GM23338 (cell line): ENCODE results near the gene CCNT2. TPM values are rescaled to one million over a fixed set of nuclear protein-coding genes. Genes with fewer than 3 reads are reported as not detected.

Experiments used
- ATAC-seq: fragments of 200-7000 bp; cut with Tn5 transposase; 3 replicates; pipeline ENCODE4 v1.9.1; 2020
- DNase-seq: peaks from one replicate; pipeline ENCODE4 v3.0.0-alpha.2; 2015; ENCODE audit warnings: low spot score
- H2AFZ ChIP-seq: fragments of 200-600 bp; sonication (generic); 2 replicates; pipeline ENCODE4 v1.8.0; 2016; ENCODE audit warnings: antibody characterized with exemption, mild to moderate bottlenecking, moderate library complexity
- H3F3A ChIP-seq: fragments of 200-600 bp; sonication (generic); replicated peaks from 2 replicates; pipeline ENCODE4 v1.8.0; 2017; ENCODE audit warnings: antibody characterized with exemption, mixed run types, low read depth
- H3K27ac ChIP-seq: fragments of 200-600 bp; sonication (generic); 2 replicates; pipeline ENCODE4 v1.6.1; 2016; ENCODE audit warnings: low read depth
- H3K27me3 ChIP-seq: fragments of 200-600 bp; sonication (generic); 2 replicates; pipeline ENCODE4 v1.8.0; 2016; ENCODE audit warnings: mild to moderate bottlenecking, mixed run types, moderate library complexity; ENCODE audit not compliant: insufficient read depth
- H3K36me3 ChIP-seq: fragments of 200-600 bp; sonication (generic); 2 replicates; pipeline ENCODE4 v1.8.0; 2016; ENCODE audit warnings: mild to moderate bottlenecking; ENCODE audit not compliant: insufficient read depth
- H3K4me1 ChIP-seq: fragments of 200-600 bp; sonication (generic); 2 replicates; pipeline ENCODE4 v1.8.0; 2016; ENCODE audit warnings: mild to moderate bottlenecking, moderate library complexity; ENCODE audit not compliant: insufficient read depth
- H3K4me2 ChIP-seq: fragments of 200-600 bp; sonication (generic); 2 replicates; pipeline ENCODE4 v1.7.1; 2017; ENCODE audit warnings: mixed run types
- H3K4me3 ChIP-seq: fragments of 200-600 bp; sonication (generic); 2 replicates; pipeline ENCODE4 v1.6.1; 2016; ENCODE audit warnings: mixed run types
- H3K79me2 ChIP-seq: fragments of 200-600 bp; sonication (generic); replicated peaks from 2 replicates; pipeline ENCODE4 v1.8.0; 2017; ENCODE audit warnings: mild to moderate bottlenecking; ENCODE audit not compliant: insufficient read depth
- H3K9me2 ChIP-seq: fragments of 200-600 bp; sonication (generic); 2 replicates; pipeline ENCODE4 v1.8.0; 2017; ENCODE audit not compliant: insufficient read depth
- H4K20me1 ChIP-seq: fragments of 200-600 bp; sonication (generic); replicated peaks from 2 replicates; pipeline ENCODE4 v1.8.0; 2017; ENCODE audit warnings: mild to moderate bottlenecking; ENCODE audit not compliant: insufficient read depth
- H3K27ac Mint-ChIP-seq: 2 replicates; pipeline ENCODE4 v1.8.0; 2020; ENCODE audit warnings: inconsistent platforms, mild to moderate bottlenecking, moderate library complexity, mixed read lengths
- H3K27me3 Mint-ChIP-seq: 3 replicates; pipeline ENCODE4 v1.8.0; 2022; ENCODE audit warnings: low read depth, mild to moderate bottlenecking, moderate library complexity, mixed read lengths, inconsistent platforms; ENCODE audit not compliant: insufficient read depth, poor library complexity
- H3K36me3 Mint-ChIP-seq: 3 replicates; pipeline ENCODE4 v1.8.0; 2021; ENCODE audit warnings: low read depth, mild to moderate bottlenecking, inconsistent platforms, moderate library complexity, mixed read lengths
- H3K4me1 Mint-ChIP-seq: 3 replicates; pipeline ENCODE4 v1.8.0; 2020; ENCODE audit warnings: mild to moderate bottlenecking, inconsistent platforms, mixed read lengths
- H3K4me3 Mint-ChIP-seq: 3 replicates; pipeline ENCODE4 v1.8.0; 2021; ENCODE audit warnings: moderate library complexity, mild to moderate bottlenecking, inconsistent platforms, mixed read lengths
- H3K9me3 Mint-ChIP-seq: 3 replicates; pipeline ENCODE4 v1.8.0; 2020; ENCODE audit warnings: moderate library complexity, mild to moderate bottlenecking, inconsistent platforms, mixed read lengths
- EZH2phosphoT487 ChIP-seq: fragments of 200-600 bp; sonication (generic); IDR thresholded peaks from one replicate; pipeline ENCODE4 v1.8.1; 2018; ENCODE audit warnings: antibody characterized with exemption; ENCODE audit not compliant: unreplicated experiment
- JUNB ChIP-seq: IDR thresholded peaks from one replicate; pipeline ENCODE4 v1.6.1; 2016; ENCODE audit warnings: antibody characterized with exemption; ENCODE audit not compliant: unreplicated experiment
- NANOG ChIP-seq: IDR thresholded peaks from 2 replicates; pipeline ENCODE4 v1.6.1; 2016; ENCODE audit warnings: antibody characterized with exemption, borderline replicate concordance
- STAT1 ChIP-seq: IDR thresholded peaks from one replicate; pipeline ENCODE4 v1.6.1; 2016; ENCODE audit warnings: antibody characterized with exemption; ENCODE audit not compliant: unreplicated experiment
- polyA plus RNA-seq: library from polyadenylated mRNA; unstranded; fragments of >200 nt; fragmentation: Nextera tagmentation; extraction: Ambion mirVana; gene quantifications from 2 replicates; pipeline ENCODE4 v1.2.1, GENCODE V29; 2016
- total RNA-seq: library from RNA; depleted of rRNA; stranded (reverse); fragments of >200 nt; shearing (Covaris generic); gene quantifications from 2 replicates; pipeline ENCODE4 v1.2.3, GENCODE V29; 2014
- TF ChIP-seq, protein P1 (sequence below): IDR thresholded peaks from one replicate; pipeline ENCODE4 v1.6.1; 2018; ENCODE audit warnings: antibody characterized with exemption; ENCODE audit not compliant: unreplicated experiment
- TF ChIP-seq, protein P2 (sequence below), 2 experiments: fragments of 200-600 bp in 1 of 2; sonication (generic) in 1 of 2; conservative IDR thresholded peaks; 2 replicates each; pipeline versions ENCODE4 v1.5.1 to v1.6.1; 2016 to 2017; ENCODE audit warnings: antibody characterized with exemption in 2 of 2, low read depth in 2 of 2, mild to moderate bottlenecking in 2 of 2, moderate library complexity in 1 of 2

CCNT2 gene
- total and polyA plus RNA-seq, 2 experiments from 2014 or later: 22.5 to 46.5 TPM

DNA sequence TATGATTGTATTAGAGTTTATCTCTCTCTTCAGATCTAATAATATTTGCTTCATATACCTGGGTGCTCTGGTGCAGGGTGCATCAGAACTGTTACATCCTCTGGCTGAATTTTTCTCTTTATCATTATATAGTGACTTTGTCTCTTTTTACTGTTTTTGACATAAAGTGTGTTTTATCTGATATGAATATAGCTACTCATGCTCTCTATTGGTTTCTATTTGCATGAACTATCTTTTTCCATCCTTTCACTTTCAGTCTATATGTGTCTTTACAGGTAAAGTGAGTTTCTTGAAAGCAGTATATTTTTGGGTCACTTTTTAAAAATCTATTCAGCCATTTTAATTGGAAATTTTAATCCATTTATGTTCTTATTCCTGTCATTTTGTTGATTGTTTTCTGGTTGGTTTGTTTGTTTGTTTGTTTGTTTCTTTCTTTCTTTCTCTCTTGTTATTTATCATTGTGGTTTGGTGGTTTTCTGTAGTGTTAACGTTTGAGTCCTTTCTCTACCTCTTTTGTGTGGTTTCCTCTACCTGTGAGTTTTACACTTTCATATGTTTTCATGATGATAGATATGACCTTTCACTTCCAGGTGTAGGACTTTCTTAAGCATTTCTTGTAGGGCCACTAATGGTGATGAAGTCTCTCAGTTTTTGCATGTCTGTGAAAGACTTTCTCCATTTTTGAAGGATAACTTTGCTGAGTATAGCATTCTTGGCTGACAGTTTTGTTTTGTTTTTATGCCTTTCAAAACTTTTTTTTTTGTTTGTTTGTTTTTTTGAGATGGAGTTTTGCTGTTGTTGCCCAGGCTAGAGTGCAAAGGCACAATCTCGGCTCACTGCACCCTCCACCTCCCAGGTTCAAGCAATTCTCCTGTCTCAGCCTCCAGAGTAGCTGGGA lies 54.9 kb downstream of the CCNT2 start (continued):
- TF ChIP-seq, protein P1, sequence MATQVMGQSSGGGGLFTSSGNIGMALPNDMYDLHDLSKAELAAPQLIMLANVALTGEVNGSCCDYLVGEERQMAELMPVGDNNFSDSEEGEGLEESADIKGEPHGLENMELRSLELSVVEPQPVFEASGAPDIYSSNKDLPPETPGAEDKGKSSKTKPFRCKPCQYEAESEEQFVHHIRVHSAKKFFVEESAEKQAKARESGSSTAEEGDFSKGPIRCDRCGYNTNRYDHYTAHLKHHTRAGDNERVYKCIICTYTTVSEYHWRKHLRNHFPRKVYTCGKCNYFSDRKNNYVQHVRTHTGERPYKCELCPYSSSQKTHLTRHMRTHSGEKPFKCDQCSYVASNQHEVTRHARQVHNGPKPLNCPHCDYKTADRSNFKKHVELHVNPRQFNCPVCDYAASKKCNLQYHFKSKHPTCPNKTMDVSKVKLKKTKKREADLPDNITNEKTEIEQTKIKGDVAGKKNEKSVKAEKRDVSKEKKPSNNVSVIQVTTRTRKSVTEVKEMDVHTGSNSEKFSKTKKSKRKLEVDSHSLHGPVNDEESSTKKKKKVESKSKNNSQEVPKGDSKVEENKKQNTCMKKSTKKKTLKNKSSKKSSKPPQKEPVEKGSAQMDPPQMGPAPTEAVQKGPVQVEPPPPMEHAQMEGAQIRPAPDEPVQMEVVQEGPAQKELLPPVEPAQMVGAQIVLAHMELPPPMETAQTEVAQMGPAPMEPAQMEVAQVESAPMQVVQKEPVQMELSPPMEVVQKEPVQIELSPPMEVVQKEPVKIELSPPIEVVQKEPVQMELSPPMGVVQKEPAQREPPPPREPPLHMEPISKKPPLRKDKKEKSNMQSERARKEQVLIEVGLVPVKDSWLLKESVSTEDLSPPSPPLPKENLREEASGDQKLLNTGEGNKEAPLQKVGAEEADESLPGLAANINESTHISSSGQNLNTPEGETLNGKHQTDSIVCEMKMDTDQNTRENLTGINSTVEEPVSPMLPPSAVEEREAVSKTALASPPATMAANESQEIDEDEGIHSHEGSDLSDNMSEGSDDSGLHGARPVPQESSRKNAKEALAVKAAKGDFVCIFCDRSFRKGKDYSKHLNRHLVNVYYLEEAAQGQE: no peak
- TF ChIP-seq, protein P2, sequence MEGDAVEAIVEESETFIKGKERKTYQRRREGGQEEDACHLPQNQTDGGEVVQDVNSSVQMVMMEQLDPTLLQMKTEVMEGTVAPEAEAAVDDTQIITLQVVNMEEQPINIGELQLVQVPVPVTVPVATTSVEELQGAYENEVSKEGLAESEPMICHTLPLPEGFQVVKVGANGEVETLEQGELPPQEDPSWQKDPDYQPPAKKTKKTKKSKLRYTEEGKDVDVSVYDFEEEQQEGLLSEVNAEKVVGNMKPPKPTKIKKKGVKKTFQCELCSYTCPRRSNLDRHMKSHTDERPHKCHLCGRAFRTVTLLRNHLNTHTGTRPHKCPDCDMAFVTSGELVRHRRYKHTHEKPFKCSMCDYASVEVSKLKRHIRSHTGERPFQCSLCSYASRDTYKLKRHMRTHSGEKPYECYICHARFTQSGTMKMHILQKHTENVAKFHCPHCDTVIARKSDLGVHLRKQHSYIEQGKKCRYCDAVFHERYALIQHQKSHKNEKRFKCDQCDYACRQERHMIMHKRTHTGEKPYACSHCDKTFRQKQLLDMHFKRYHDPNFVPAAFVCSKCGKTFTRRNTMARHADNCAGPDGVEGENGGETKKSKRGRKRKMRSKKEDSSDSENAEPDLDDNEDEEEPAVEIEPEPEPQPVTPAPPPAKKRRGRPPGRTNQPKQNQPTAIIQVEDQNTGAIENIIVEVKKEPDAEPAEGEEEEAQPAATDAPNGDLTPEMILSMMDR (conservative IDR thresholded peaks at IDR 0.05; ENCODE audit: low read depth in 2 of 2): no peak
- TF ChIP-seq NANOG: no peak
- TF ChIP-seq STAT1: no peak
- no peak for TF ChIP-seq EZH2phosphoT487

GRCh38 chr2:134975281-134976009 lies 56.8 kb downstream of the CCNT2 start:
- Histone ChIP-seq H3K79me2 (no peaks in the 10 kb centered on the region), H3K36me3 (peaks cover 7% of the 10 kb centered on the region; the same call in 1 of the 2 replicates), H3K9me2 (no peaks in the 10 kb centered on the region), H3K4me2 (no peak overlapping the region), H3K4me3 (no peak overlapping the region), H3F3A (no peaks in the 10 kb centered on the region), H4K20me1 (no peaks in the 10 kb centered on the region), H2AFZ (no peak overlapping the region), H3K4me1 (no peaks in the 10 kb centered on the region), H3K27ac (no peak overlapping the region), H3K27me3 (no peaks in the 10 kb centered on the region)
- TF ChIP-seq JUNB: no peak
- Mint-ChIP-seq H3K27me3 (no peaks in the 10 kb centered on the region), H3K4me3 (no peak overlapping the region), H3K4me1 (no peaks in the 10 kb centered on the region), H3K27ac (no peak overlapping the region), H3K36me3 (peaks cover 10% of the 10 kb centered on the region), H3K9me3 (peaks cover 29% of the 10 kb centered on the region)
- no peak for ATAC-seq
- no peak for DNase-seq
